NCI-H526 treated with DMSO at 0.1 percent for 48 hours (cell line): Measurements from ENCODE around the gene CACNA1C.
A peak's percentile ranks its signal among the peaks of the same experiment; 100 is the strongest.

Source experiments
- DNase-seq: peaks from one replicate; lab custom pipeline; 2025; lab: John Stamatoyannopoulos, UW

The CACNA1C gene

DNA sequence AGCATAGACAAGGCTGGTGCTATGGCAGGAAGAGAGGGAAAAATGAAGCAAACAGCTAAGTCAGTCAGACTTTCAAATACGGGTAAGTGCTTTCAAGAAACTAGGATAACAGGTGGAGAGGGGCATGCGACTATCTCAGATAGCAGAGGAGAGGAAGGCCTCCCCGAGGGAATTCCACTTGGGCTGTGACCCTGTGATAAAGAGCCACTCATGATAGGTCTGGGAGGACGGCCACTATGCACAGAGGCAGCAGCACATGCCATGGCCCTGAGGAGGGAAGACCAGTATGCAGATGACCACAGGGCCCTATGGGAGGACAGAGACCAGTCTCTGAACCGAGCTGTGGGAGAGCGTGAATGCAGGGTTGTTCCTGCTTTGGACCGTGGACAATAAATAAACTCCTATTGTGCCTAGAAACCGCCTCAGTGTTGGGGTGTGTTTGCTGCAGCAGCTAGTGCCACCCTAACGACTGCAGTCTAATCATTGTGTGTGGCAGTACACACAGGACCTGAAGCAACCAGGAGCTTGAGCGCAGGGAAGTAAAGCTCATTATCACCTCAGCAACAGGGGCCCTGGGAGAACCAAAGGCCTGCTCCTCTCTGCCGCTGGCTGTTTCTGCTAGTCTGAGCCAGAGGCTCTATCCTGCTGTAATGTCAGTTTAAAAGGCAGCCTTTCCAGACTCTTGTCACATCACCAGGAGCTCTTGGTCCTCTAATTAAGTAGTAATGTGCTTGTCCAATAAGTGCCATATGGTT, 119.1 kb downstream of the CACNA1C start:
- no peak for DNase-seq

DNA sequence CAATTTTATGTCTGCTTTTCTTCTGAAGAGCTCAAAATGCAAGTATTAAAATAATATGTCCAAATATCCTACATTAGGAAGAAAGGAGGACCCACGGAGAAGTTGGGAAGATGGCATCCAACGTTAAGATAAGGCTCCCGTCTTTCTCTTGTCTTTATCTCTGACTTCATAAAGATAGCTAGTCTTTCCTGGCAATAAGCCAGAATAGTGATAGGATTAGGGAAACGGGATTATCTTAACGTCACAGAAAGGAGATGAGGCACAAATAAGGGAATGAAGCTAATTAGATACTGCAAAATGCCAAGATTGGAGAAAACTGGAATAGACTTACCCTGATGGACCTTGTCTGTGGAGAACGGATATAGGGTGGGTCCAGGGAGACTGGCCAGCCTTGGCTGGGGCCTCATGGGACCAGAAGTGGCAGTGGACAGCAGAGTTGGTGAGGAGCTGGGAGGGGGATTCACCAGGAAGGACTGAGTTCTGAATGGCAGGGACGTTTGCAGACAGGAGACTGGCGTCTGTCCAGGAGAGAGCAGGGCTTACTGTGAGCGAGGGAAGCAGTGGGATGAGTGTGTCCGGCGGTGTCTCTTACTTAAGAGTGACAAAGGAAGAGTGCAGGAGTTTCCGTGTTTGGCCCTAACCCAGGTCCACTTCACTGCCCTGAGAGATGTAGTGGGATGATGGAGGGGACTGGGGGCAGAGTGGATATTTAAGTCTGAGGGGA, 119.9 kb downstream of the CACNA1C start:
- no peak for DNase-seq

DNA sequence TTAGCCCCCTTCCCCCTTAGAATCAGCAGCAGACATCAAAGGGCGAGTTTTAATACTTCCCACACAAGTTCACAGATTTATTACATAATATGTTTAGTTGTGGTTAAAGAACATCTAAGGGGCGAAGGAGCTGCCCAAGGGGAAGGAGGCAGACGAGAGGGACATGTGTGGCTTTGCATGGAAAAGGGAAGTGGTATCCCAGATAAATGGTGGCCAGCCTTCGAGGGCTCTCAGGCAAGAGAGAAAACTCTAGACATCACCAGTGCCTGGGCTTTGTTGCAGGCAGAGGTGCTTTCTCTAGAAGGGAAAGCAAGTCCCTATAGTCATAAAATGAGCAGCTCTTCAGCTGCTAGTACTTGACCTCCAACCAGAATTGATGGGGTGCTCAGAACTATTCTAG, 121.2 kb downstream of the CACNA1C start:
- DNase-seq = no peak

DNA sequence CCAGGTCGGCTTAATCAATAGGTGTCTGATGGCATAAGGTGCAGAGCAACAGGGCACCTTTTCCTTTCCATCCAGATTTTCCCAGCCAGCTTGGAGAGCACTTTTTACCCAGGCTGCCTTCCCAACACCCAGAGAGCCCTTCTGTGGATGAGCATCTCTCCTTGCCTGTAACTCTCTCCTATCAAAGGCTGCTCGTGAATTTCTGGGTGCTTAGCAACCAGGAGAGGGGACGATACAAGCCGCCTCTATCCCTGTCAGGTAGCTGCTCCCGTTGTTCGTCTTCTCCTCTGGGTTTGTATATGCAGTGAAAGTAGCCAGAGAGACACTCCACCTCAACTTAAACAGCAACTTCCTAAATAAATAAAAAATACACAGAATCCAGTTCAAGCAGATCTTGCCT, 124.2 kb downstream of the CACNA1C start:
- no peak for DNase-seq

DNA sequence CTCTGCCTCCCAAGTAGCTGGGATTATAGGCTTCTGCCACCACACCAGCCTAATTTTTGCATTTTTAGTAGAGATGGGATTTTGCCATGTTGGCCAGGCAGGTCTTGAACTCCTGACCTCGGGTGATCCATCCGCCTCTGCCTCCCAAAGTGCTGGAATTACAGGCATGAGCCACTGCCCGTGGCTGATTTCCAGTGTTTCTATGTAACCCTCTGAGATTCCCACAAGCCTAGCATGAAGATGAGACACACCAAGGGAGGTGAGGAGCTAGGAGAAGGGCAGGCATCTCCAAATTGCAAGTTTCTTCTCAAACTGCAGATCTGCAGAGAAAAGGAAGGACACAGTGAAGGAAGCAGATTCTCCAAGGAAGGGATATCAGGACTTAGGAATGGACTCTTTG, 125.0 kb downstream of the CACNA1C start:
- DNase-seq = no peak

DNA sequence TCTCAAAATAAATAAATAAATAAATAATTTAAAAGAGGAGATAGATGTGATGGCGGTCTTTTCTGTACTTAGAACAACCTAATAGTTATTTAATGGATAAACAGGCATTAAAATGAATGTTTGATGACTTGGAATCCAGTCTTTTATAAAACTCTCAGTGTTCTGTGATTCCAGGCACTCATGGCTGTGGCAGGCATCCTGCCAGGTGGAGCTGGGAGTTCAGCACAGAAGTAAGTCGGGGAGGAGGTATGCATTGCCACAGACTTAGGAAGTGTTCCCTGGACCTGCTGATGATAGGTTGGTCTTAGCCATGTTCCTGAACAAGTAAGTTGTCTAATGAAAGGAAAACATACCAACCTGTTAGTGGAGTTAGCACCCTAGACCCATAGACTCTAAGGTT, 126.3 kb downstream of the CACNA1C start:
- no peak for DNase-seq

DNA sequence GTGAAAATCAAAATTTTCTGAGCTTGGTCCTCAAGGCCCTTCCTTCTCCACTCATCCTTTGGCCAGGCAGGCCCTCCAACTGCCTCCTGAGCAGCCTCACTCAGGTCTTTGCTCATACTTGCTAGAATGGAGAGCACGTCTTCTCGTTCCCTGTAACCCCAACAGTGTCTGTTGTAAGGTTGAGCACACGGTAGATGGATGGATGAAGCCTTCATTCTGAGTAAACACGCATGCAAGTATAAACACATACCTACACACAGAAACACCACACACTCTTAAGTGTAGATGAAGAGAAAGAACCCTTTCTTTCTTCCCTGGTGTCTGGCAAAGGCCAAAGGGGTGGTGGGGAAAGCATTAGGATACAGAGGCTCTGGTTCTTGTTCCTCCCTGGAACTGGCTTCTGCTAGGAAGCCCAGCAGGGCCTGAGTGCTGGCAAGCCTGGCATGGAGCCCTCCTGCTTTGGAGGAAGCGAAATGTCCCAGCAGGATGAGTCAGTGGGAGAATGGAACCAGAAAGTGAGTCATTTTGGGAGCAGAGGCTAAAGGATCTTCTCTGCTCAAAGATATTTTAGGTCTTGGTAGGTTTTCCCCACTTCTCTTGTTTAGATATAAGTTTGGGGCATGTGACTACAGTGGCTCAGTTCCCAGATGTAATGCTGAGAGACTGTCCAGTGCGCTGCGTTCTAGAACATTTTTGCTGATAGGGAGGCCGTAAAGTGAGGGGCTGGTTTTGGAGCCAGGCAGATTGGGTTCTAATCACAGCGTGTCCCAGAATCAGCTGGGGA, 127.4 kb downstream of the CACNA1C start:
- DNase-seq = no peak

DNA sequence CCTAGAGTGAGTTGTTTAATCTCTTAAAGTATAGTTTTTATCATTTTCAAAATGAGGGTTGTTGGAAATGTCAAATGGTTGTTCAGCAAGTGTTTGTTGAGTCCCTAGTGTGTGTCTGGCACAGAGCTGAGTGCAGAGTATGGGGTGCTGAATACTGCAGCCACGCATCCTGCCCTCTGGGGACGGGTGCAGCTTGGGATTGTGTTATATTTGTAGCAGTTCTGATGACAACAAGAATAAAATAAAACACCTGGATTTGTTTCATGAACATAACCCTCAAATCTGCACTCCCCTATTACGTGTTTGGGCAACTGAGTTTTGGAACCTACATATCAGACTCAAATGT, 127.9 kb downstream of the CACNA1C start:
- DNase-seq = no peak

DNA sequence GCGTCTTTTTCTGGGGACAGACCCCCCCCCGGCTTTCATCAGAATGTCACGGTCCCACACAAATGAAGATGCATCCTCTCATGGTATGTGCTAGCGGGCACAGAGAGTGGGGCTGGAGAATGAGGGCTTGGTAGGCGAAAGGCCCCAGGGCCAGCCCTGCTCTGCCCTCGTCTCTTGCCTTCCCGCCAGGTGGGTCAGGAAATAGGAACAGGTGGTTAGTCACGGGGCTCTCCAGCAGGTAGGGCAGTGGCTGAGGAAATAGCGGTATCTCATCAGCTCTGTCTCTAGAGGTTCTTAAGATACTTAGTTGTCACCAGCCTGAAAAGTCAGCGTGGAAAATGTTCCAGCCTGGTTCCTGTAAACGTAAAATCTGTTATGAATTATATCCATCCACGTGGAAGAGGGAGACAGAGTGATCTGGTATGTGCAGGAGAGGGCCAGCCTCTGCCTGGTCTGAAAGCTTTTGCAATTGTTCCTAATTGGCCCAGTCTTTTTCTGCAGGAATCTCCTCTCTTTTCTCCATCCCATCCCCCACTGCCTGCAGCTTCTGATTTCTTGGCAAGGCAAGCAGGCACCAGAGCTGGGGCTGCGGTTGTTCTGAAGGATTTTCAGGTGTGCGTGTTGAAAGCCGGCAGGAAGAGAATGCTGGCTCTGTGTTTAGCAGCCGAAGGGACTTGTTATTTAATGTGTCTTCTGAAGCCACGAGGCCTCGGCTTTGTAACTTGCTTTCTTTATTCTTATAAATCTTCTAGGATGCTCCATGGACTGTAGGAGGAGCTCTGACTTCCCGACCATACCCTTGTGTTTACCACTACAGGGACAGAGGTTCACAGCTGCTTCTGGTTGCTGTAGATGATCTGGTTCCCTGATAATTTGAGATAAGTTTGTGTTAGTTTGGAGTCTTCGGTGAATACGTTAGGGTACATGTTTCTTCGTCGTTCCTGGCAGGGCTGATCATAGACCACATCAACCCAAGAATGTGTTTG, 131.1 kb downstream of the CACNA1C start:
- no peak for DNase-seq

DNA sequence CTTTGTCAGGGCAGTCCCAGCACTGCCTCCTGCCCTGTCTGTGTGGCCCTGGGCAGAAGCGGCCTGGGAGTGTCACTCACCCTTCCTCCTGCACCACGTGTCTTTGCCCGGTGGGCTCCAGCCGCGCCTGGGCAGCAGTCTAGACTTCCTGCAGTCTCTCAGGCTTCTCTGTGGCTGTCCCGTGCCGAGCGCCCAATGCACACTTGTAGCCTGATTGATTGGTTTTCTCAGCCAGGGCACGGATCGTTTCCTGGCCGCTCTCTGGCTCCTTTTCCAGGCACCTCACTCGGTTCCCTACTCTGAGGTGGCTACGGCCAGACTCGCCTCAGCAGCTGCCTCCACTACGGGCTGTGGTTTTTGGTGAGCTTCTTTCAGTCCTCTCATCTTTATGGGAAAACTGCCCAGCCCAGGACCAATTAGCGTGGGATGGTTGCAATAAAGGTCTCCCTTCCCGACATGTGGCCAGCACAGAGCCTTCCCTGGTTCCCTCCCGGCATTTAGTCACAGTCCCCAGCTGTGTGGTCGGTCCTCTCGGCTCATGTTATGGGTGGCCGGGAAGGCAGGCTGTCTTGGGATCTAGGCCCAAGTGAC, 133.1 kb downstream of the CACNA1C start:
- DNase-seq = no peak

DNA sequence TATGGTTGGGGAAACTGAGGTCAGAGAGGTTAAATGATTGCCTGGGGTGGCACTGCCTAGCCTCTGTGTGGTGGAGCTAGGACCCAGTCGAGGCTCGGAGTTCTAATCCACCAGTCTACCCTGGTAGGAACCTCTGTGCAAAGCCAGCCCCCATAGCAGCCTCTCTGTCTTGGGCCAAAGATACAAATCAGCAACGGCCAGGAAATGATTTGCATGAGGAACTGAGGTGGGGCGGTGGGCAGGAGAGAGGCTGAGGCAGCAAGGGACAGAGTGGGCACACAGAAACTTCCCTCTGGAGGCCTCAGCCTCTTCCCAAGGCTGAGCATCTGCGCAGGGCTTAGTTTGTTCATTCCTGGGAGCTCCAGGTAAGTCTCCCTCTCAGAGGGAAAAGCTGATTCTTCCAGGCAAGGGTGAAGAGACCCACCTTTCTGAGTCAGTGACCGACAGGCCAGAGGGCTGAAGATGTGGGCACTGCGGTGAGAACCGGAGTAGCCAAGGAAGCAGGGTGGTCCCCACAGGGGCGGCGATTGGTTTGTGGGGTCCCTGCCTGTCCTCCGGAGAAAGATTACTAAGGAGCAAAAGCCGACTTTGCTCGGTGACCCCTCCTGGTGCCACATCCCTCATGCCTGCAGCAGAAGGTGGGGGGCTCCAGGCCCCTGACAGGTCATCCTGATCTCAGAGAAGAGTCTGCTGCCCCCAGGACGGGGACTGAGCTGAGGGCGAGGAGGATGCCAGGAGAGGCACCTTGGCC, 134.6 kb downstream of the CACNA1C start:
- DNase-seq = peak; percentile 59

DNA sequence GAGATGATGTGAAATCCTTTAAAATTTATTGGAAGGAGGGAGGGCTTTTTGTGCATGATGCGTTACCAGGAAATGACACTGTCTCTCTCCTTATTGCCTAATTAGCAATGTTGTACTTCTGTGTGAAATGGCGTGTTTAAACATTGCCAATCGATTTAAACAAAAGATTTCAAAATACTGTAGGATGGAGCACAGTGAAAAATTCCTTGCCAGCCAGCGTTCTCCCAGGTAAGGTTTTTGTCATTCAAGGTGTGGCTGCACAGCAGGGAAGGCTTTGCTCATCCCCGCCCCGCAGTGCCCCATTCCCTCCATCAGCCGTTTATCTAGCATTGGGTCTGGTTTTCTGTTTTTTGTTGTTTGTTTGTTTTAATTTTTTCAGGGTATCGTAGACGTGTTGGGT, 137.3 kb downstream of the CACNA1C start:
- no peak for DNase-seq

DNA sequence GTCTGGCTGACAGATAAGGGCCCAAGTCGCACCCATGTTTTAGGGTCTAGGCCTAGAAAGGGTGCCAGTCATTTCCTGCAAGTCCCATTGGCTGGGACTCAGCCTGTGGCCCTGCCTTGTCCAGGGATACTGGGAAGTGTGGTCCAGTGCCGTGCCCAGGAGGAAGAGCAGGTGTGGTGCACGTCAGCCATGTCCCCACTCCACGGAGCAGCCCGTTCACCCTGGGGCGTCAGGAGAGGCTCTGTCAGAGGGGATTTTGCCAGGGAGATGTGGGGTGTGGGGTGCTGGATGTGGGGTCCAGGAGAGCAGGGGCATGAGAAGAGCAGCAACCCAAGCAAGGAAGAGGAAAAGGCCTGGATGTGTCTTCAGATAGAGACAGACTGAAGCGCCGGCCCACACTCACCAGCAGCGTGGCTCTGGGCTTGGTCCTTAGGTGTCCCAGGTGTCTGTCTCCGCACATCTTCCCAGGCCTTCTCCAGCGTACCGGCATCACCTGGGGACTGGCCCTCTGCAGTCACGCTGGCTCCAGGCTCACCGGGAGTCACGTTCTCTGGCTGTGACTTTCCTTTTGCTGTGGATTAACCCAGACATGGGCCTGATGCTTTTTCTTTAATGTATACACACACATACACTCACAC, 138.2 kb downstream of the CACNA1C start:
- no peak for DNase-seq

DNA sequence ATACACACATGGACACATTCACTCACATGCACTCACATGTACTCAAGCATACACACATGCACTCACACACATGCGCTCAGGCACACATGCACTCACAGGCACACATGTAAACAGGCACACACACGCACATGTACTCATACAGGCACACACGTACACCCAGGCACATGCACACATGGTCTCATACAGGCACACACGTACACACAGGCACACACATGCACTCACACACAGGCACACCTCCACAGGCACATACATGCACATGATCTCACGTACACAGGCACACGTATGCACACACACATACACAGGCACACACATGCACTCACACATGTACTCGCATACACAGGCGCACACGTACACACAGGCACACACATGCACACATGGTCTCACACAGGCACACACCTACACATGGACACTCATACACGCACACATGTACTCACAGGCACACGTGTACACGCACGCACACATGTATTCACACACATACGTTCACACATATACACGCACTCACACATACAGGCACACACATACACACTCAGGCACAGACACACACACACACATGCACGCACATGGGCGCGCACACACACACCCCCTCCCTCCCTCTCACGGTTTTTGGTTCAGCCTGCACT, 138.9 kb downstream of the CACNA1C start:
- DNase-seq = no peak

DNA sequence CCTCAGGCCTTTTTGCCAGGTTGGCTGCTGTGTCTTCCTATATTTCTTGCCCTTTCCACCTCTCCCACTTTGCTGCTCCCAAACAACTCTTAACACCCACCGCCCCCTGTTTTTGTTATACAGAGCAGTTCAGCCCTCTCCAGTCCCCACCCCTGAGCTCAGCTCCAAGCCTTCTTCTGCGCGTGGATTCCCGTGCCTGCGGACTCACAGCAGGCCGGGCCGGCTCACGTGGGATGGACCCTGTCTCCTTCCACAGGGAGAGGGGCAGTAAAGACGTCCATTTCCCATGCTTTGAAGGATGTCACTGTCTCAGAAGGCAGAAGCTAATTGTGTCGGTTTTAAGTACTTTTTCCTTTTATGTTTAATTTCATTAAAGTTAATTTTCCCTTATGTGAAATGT, 139.4 kb downstream of the CACNA1C start:
- no peak for DNase-seq

DNA sequence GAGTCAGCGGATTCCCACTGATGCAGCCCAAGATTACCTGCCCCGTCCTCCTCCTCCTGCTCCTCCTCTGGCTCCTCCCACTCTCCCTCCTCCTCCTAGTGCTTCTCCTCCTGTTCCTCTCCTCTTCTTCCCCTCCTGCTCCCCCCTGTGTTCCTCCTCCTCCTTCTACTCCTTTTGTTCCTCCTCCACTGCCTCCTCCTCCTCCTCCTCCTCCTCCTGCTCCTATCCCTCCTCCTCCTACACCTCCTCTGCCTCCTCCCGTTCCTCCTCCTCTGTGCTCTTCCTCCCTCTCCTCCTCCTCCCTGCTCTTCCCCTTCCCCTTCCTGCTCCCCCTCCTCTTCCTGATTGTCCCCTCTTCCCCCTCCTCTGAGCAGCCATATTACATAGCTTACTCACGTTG, 141.3 kb downstream of the CACNA1C start:
- no peak for DNase-seq

DNA sequence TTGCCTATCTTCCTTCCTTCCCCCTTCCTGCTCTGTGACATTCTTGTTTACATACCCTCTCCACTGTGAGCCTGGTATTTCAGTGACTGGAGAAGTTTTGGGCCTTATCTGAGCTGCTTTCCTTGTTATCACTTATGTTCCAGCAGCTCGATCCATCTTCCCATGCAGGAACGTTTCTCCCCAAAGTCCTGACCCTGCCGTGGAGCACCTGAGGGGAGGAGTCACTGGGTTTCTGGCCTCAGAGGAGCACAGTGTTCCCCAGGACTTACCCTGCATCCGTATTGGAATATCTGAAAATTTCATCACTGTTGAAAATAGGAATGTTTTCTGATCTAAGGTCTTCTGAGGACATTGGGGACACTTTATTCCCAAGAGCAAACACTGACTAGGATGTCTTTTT, 141.8 kb downstream of the CACNA1C start:
- no peak for DNase-seq

DNA sequence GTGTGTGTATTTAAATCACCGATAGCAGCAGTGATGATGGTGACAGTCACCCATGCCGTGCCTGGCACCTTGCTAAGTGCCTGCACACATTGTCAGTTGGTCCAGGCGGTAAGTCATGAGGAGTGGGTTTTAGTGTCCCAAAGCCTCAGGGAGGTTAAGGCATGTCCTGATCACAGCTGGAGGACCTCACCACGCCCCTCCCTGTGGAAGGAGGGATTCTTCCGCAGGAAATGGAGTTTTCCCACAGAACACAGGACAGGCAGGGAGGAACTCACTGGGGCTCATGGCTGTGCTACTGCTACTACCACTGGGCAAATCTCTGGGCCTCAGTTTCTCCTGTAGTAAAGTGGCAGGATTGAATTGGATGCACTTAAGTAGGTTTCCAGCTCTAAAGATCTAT, 142.3 kb downstream of the CACNA1C start:
- no peak for DNase-seq

DNA sequence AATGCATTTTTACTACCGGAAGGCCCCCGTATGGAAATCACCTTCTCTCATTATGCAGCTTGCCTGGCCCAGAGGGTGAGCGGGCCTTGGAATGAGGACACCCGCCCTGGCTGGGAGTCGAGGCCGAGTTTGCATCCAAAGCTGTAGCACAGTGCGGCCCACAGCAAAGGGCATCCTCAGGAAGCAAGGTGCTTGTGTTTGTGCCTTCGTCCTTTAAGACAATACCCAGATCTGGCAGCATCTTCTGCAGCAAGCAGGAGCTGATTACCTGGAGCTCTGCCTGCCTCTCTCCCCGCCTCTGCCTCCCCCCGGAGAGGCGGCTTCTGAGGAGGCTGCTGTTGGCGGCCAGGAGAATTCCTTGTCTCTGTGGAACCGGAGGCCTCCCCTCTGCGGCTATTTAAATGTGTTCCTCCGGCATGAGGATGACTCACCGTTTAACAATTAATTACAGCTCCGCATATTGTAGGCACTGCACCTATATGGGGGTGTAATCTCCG, 145.3 kb downstream of the CACNA1C start:
- DNase-seq = peak; percentile 93

DNA sequence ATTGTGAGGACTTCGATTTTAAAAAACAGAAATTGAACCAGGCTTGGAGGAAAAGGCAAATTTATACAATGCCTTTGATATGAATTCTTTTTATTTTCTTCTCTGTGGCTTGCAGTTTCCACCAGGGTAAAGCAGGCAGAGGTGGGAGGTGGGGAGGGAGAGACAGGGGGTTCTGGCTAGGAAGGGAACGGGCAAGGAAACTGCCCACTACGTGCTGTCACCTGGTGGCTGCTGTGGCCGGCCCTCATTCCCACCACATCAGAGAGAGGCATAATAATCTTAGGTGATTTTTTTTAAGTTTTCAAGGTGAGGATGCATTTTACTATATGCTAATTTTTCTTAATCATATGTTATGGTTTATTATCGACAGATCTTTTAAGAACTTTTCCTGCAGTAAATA, 145.8 kb downstream of the CACNA1C start:
- no peak for DNase-seq
